HG03060 (cell line): ENCODE results near the gene ZIC4.

Experiments
- ATAC-seq: cut with Tn5 transposase; IDR thresholded peaks from one replicate; pipeline ENCODE4 v1.9.1; 2021; ENCODE audit warnings: low read depth, moderate number of reproducible peaks; ENCODE audit not compliant: unreplicated experiment

The ZIC4 gene

DNA sequence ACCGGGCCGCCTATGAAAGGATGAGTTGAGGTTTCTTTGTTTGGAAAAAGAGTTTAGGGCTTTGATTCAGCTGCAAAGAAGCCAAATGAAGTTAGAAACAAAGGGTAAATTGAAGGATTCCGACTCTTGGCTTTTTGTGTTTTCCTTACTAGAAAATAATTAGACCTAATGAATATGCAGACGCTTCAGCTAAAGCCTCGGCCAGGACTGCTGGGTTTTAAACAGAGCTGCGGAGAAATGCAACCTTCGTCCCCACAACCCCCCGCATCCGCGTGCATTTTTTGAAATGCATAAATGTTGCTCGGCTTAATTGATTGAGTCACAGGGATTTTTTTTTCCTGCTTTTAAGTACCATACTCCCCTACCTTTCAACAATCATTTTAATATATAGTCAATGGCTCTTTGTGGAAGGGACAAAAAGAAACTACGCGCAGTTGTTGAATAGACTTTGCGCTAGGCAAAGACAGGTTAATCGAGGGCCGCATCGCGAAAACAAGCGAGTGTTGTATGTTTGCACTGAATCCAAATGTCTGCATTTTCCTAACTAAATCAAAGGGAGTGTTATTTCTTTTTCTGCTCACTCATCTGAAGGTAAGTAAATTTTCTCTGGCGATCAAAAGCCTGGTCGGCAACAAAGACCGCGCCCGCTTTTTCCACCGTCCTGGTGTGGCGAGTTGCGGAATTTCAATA lies 1.3 kb upstream of the ZIC4 start:
- no peak for ATAC-seq

DNA sequence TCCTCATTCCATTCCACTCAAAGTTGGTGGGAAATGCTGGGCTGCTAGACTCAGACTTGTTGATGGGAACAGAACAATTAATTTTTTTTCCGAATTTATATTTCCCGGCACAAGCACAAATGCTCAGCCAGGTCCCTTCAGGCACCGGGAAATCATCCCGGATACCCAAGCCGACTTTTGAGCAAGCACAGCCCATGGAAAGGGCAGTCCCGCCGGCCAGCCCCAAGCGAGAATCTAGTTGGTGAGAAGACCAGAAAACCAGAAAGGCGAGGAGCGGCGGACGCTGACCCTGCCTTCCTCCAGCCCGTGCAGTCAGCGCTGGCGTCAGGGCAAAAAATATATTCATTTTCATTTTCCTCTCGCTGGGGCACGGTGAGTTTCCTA lies 763 bp upstream of the ZIC4 start:
- no peak for ATAC-seq

DNA sequence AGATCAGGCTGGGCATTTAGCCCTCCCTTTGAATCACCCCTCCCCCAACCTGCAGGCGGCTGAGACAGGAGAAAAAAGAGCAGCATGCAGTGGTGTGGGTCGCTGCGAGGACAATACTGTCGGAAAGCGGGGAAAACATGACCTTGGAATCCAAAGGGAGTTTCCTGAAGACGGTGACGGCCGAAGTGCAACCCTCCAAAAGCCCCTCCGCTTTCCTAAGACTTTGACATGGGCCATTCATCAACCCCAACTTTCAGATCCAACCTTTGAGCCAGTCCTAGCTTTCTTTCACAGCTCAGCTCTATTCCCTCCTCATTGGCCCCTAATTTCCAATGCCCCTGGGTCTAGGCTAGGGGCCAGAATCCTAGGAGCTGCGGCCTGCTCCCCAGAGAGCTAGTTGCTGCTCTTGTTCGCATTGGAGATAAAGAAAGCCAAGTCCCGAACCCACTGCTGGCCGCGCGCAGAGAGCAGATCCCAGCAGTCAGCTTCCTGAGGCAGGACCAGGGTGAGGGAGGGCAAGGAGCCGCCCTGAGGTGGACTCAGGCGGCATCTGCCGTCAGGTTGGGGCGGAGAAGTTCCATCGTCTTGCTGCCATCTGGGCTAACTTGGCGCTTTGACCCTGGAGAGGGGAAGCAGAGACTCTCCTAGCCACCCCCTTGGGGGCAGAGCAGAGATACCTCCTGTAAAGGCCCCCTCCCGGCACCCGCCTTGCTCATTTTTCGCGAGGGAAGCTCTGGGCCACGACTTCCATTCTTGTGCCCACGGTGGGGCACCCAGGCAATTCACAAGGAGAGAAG lies 914 bp downstream of the ZIC4 start:
- no peak for ATAC-seq

DNA sequence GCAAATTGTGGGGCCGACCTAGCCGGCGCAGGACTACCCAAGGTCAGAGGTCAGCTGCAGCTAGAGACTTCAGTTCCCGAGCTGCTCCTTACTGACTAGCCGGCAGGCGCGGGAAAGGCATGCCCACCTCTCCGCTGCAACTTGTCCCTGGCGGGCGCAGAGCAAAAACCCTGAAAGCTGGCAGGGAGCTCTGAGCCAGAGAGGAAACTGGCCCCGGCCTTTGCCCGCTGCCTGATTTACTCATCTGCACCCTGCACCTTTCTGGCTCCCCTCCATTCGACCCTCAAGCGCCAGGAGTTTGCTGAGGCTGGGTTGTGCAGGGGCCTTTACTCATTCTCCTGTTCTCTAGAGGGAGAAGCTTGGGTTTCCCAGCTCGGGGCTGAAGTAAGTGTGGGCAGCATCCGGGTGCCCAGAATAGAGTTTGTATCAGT lies 1.5 kb downstream of the ZIC4 start:
- ATAC-seq, result no peak

DNA sequence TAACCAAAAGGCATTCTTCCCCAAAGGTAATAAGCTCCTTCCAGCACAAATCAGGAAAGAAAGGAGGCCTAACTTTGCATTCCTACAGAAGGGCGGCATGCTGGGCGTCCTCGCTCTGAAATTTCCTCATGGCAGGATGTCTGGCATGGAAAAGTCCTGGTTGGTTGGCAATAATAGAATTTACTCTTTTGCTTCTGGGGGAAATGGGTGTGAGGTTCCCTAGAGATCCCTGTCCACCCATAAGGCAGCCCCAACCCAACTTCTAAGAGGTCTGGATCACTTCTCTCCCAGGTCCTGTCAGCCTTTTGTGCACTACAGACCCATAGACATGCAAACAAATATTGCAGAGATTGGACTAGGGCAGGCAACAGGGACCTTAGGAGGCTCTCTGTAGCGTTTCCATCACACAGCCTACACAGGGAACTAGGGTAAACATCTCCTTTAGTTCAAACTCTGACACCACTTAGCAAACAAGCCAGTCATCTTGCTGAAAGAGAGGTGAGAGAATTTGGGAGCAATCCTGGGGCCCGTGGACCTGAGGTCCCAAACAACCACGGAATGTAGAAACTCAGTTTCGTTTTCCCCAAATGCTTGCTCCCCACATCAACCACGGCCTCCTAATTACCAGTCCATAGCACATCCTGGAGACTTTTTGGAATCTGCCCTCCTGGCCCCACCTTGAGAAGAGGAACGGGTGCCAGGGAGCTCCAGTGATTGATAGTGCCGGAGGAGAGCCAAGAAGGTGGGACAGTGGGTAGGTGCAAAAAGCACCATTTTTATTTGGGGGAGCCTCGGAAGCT lies 2.1 kb downstream of the ZIC4 start:
- no peak for ATAC-seq

DNA sequence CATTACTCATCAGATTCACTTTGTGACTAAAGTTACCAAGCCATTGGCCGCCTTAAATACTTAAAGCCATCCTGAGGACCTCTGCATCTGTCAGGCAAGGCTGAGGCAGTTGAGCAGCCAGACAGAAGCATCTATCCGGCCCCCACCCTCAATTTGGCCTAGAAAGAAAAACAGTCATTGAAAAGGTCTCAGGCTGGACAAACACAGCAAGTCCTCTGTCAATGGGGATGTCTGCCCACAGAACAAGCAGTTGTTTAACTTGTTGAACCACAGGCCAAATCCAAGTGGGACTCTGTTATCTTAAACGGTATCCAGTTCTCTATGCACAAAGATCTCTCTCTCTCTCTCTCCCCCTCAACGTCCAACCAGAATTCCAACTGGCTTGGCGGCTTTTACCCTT lies 2.8 kb downstream of the ZIC4 start:
- no peak for ATAC-seq

DNA sequence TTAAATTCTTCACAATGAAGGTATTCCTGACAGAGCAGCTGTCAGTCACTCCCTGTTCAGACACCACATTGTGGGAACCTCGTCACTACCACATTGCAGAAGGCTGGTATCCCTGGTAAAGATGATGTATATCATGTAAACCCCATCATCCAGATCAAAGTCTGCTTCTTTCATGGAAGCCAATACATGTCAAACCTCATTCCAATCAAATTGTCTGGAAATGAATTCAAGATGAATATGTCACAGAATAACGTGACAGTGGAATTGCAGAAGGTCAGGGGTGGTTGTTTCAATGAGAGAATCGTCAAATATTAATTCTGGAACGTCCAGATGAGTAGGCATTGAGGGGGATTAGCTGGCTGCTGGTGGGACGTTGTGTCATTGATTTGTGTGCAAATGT lies 4.2 kb downstream of the ZIC4 start:
- ATAC-seq, result no peak

DNA sequence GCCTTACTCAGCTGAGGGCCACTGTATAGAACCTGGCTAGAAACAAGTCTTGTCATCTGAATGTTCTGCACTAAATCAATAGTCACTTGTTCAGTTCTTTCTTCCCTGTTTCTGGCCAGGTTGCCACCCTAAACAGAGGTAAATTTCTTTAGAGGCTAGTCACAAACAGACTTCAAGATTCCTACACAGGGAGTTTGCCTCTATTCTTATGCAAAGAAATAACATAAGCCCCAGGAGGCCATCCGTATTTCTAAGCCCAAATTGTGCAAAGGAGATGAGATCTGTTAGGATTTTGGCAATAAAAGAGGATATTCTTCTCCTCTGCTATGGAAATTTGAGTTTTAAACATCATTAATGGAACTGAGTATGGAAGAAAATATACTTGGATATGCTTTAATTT lies 4.9 kb downstream of the ZIC4 start:
- ATAC-seq, result no peak

DNA sequence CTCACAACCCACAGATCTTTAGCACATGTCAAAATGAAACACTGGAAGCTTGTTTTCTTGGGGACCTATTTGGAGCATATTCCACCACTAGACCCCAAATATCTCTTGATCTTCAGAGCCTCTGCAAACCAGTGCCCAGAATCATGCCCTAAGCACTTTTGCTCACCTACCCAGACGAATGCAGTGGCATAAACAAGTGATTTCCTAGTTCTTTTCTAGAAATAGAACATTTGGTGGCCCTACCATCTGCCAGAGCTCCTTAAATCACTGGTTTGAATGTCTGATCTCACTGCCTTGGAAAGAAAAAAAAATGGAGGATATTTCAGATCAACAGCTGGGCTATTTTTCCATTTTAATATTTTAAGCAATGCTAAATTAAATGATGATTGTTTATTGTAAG lies 5.3 kb downstream of the ZIC4 start:
- ATAC-seq, result no peak

DNA sequence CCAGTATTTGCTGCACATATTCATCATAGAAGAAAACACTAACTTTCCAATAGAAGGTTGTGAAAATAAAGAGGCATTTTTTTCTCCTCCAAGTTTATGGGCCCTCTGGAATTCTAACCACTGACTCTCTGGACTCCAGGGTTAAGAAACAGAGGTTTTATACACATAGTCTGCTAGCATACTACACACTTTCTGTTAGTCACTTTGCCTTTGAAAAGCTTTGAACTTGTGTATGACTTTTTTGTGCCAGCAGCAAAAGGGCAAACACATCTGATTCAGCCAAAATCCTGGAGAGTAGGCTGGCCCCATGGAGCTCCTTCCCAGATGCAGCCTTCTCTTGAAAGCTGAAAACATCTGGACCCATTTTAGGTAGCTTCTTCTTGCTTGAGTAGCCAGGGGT lies 6.2 kb downstream of the ZIC4 start:
- ATAC-seq, result no peak

DNA sequence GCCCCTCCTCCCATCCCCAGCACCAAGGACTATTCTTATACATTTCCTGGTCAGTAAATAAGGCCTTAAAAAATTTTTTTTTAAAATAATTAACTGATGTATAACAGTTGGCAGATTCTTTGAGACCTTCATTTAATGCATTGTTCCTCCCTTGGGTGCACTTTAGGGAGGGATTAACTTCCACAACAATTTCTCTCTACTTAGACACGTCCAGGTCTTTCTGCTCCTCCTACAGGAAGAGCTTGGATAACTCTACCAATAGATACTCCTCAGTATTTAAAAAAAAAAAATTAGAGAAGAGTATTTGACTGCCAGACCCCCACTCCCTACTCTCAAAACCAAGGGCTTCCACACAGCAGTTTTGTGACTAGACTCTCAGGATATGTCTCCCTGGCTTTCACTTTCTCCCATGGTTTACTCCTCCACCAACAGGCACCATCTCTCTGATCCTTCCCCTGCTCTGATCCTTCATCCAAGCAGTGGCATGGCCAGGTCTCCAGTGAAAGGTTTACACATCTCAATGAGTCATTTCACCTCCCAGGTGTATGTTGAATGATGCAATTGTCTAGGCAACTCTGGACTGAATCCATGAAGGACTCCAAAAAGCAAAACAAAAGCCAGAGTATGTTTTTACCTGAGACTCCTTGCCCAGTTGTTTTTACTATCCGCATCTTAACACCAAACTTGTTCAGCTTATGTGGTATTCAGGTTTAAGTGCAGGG lies 7.4 kb downstream of the ZIC4 start:
- ATAC-seq, result no peak

DNA sequence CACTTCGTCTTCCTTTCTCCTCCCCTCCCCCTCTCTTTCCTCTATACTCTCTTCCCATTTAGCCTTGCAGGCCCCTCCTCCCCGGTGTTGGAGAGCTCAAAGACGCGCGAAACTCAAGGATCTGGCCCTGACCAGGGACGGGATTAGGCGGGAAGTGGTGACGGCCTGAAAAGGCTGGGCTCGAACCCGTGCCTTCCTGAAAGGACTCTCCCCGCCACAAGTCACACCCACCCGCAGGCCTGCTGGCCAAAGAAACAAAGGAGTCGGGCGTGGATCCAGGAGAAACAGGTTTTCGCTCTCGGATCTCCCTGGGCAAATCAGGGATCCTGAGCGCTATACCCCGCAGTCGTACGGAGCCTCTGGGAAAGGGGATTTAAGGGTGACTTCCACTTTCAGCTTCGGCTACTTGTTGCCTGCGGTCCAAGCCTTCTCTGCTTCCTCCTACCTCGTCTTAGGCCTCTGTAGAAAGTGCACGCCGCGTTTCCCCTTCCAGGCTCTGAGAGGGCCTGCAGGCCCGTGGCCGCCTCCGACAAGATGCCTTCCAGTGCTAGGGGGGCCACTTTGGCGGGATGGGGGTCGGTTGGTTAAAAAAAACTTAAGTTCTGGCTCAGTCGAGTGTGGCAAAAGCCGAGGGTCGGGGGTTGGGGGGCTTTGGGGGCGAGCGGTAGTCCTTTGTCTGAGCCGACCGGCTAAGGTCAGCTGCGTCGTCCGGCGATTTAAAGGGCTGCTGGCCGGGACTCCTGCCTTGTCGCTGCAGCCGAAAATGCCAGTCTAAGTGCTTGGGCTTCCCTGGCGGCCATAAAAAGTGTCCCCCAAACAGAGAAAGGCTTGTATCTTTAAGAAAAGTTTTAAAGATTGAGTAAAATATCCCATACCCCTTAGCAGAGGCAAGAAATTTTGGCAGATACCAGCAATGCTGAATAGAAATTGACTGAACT lies 8.2 kb downstream of the ZIC4 start:
- no peak for ATAC-seq

DNA sequence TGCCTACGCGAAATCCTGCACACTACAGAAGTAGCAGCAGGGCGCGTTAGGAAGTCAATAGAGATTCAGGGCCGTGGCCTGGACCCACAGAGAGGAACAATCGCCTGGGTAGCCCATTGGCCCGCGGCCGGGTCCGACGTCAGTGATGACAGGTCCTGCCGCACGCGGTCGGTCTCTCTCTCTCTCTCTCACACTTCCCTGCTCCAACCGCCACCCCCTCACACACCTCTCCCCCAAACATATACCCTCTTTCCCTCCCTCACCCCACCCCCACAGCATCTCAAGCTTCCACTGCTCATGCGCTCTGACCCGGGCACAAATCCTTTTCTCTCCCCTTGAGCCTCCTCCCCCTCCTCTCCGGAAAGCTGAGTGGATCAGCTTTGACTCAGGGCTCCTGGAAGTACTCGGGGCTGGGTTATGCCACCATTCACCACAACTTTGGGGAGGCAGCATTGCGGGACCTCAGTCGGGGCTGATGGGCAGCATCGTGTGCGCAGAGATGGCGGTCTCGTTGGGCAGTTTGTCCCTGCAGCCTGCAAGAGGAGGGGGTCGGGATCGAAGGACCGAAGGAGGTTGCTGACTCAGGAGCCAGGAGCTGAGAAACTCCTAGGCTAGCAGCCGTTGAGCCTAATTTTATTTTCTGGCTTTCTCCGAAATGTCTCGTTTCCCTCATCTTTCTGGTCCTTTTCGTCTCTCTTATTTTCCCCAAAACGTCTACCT lies 9.0 kb downstream of the ZIC4 start:
- ATAC-seq, result no peak

DNA sequence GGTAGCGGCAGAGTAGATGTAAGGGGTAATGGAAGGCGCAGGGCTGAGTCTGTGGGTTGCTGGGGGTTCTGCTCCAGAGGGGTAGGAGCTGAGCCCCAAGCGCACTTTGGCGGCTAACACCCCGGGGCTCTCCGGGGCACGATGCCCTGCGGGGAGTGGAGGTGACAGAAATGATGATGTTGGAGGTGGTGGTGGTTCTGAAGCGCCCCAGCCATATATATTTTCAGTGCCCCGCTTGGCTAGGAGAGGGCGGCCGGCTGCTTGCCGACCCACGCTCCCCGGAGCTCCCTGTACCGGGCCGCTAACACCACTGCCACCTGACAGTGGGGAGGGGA lies 9.7 kb downstream of the ZIC4 start:
- no peak for ATAC-seq

DNA sequence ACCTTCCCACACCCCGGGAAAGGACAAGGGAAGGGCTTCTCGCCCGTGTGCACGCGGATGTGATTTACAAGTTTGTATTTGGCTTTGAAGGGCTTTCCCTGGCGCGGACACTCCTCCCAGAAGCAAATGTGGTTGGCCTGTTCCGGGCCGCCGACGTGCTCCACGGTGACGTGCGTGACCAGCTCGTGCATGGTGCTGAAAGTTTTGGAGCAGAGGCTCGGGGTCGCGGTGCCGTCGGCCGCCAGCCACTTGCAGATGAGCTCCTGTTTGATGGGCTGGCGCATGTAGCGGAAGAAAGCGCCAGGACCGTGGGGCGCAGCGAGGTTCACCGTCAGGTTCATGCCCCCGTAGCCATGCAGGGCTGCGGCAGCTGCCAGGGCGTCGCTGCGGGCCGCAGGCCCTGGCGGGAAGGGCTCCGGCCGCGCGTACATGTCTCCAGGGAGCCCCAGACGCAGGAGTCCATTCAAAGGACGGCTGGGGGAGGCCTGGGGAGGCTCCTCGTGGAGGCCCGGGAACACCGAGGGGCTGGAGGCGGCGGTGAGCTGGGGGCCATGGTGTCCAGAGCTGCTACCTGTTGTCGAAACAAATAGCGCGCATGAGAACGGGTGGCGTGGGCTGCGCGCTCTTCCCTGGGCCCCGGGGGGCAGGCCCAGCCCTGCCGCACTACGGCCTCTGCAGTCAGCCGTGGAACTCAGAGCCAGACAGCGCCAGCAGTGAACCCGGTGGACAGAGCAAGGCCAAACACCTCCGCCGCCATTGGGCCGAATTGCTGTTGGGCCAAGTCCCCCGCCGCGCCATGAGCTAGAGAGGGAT lies 10.2 kb downstream of the ZIC4 start:
- ATAC-seq, result no peak

DNA sequence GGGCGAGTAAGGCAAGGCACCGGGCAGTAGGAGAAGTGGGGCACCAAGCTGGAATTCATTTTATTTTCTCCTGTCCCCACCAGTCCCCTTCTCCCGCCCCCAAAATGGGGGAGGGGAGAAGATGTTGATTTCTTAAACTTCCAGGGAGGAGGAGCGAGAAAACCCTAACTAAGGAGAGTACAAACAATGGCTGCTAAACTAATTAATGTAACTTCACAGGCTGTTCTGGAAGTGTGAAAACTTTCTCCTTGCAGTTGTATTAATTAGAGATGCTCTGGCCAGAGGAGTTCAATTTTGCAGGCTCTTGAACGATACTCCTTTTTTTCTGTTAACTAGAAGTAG lies 11.5 kb downstream of the ZIC4 start:
- ATAC-seq, result no peak

DNA sequence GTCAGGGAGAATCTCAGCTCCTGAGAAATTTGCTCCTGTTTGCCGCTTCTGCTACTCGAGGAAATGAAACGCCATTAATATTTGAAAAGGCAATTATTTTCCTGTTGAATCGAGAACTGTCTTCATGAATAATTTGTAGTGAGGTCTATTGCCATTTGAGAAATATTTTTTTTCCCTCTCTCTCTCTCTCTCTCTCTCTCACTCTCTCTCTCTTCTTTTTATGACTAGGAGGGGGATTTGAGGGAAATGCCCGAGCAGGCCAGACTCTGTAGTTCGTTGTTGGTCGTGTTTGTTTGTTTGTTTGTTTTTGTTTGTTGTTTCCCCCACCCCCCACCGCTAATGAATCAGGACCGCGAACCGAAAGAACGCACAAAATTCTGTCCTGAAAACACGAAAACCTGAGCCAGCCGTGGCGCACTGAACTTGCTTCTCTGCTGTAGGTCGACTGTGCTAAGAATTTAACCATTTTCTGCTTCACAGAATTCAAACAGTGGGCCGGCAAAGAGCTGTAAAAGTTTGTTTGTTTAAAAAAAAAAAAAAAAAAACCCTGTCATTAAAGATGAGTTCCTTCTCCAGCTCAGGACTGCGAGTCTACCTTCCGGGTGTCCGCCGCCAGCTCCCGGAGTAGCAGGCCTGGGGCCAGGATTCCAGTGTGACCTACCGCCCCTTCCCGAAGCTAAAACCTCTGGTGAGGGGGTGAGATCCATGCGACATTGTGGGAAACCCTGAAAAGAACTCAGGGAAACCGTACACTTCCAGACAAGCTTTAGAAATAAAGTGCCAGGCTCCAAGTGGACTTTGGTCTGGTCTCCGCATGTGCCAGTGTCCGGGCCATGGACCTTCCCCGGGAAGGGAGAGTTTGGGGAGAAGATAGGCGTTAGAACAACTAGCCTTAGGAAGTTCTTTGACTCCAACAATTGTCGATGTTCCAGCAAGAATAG lies 12.1 kb downstream of the ZIC4 start:
- ATAC-seq, result no peak
